Middle frontal gyrus (tissue), 1 donor: Measurements from ENCODE around the gene LILRB2.
"Not testable (repeated sequence)": the region's sequence is repeated elsewhere in the genome, so short reads cannot be mapped to it uniquely, and the experiment has no call there.

Experiments used
- DNase-seq: peaks from one replicate; pipeline ENCODE4 v3.0.0-alpha.2; 2015; ENCODE audit warnings: low spot score; ENCODE audit errors: extremely low spot score

LILRB2 gene

GRCh38 chr19:54242234-54242633 is 38.7 kb downstream of the LILRB2 start:
- not testable (repeated sequence) for DNase-seq

DNA sequence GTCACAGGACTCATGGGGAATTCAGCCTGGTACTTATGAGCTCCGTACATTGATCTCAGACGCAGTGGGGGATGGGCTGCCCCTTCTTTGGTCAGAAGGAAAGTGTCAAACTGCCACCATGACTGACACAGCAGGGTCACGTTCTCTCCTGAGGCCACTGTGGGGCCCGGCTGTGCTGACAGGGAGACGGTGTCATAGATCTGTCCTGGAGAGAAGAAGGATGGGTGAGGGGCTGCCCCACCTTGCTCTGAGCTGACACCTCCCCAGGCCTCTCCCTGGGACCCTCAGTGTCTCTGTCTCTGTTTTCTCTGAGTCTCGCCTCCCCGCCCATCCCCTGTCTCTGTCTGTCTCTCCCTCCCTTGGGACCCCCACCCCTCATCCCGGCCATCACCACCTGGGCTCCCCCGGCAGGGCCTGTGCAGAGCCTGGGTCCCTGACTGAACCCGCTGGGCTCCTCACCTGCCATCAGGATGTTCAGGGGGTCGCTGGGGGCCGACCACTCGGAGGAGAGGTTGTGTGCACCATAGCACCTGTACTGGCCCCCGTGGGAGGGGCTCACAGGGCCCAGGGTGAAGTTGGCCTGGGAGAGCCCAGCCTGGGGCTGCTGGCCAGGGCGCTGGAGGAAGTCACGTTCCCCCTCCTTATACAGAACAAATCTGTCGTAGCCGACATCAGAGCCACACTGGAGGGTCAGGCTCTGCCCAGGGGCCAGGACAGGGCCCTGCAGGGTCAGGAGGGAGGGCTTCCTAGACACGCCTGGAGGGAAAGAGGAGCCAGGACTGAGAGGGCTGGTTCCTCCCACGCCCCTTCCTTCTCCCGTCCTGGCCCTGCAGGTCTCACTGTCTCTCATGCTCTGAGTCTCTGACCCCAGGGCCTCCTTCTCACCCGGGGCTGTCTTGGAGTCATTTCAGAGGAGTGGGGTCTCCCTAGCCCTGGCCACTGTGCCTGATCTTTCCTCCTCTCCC is 40.3 kb downstream of the LILRB2 start:
- not testable (repeated sequence) for DNase-seq

- DNase-seq: not testable (repeated sequence)
These were observed 41.2 kb downstream of the LILRB2 start for GRCh38 chr19:54239491-54240371.

- no peak for DNase-seq
These were observed 47.0 kb downstream of the LILRB2 start for GRCh38 chr19:54233941-54234340.

DNA sequence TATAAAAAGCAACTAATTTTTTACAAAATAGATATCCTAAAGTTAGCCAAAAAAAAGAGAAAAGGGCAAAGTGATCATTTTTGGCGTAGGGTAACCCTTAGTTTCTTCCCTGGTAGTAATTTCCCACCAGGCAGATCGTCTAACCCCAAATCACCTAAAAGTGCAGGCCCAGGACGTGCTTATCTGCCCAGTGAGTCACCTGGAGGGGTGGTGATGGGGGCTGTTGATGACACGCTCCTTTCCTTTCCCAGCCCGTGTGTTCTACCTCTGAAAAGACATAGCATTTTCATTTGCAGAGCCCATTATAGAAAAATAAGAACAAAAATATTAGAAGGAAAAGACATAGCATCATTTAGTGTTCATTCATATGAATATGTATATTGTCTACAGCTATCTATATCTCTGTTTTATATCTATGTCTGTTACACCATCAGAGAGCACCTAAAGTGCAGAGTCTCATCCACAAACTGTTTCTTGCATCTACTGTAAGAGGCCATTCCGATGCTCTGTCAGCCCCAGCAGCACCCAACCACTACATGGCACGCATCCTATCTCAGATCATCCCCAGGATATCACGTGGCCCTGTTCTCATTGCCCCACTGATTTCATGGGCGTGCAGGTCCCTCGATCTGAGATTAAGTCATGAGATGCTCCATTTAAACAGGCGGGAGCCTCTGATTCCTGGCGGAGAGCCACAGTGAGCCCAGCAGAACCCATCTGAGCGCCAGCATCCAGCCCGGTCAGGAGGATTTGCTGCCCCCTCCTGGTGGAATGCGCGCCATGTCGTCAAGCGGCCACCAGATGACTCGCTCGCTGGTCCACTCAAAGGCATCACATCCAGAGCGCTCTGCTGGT is 49.6 kb downstream of the LILRB2 start:
- DNase-seq: peak; percentile 76

GRCh38 chr19:54230031-54230430 is 50.9 kb downstream of the LILRB2 start:
- DNase-seq: no peak

- no peak for DNase-seq
These were observed 51.8 kb downstream of the LILRB2 start for GRCh38 chr19:54229146-54229545.

- not testable (repeated sequence) for DNase-seq
These were observed 56.3 kb downstream of the LILRB2 start for GRCh38 chr19:54224619-54225018.

GRCh38 chr19:54223937-54224281 is 57.0 kb downstream of the LILRB2 start:
- not testable (repeated sequence) for DNase-seq
